ENCODE measurements around the gene L3MBTL2. TPM values are rescaled to one million over a fixed set of nuclear protein-coding genes. Genes with fewer than 3 reads are reported as not detected.

The L3MBTL2 gene
- total and polyA plus RNA-seq, 10 of the 15 experiments (the other 5 are each of a cell fraction or from before 2014, with no cell fraction given): 13.2 to 37.6 (median 28.2) TPM

DNA sequence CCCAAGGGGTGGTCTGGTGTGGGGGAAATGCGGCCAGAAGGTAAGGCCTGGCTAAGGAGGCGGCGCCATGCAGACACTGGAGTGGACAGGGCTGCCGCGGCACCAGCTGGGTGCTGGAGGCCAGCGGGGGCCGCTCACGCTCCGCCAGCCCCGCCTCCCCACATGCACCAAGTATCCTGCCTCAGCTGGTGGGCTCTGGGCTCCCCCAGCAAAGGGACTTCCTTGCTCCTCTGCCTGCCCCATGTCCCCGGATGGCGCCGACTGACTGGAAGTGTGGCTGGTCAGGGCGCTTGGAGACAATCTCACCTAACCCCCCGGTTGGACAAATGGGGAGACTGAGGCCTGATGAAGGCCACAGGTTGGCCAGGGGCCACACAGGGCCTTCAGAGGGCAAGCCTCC lies 43.2 kb downstream of the L3MBTL2 start:
- Histone ChIP-seq H4K20me1 (ENCODE audit: control insufficient read depth, insufficient read depth) (no peaks in the 10 kb centered on the region), H3K27me3 (replicated peaks in 1 of 2; ENCODE audit: control insufficient read depth in 2 of 2, insufficient read depth in 2 of 2, low read length in 1 of 2) (no peaks in the 10 kb centered on the region), H3K27ac (ENCODE audit: control insufficient read depth, insufficient read depth) (no peak overlapping the region), H3K4me1 (ENCODE audit: control insufficient read depth, insufficient read depth, low read length) (no peaks in the 10 kb centered on the region), H3K9ac (ENCODE audit: control insufficient read depth, insufficient read depth, low read length) (no peak overlapping the region), H2AFZ (ENCODE audit: control insufficient read depth, low read depth, low read length) (no peak overlapping the region), H3K4me2 (ENCODE audit: control insufficient read depth, insufficient read depth) (no peak overlapping the region), H3K36me3 (ENCODE audit: control insufficient read depth in 2 of 2, insufficient read depth in 2 of 2, low read length in 1 of 2) (peaks cover 9 to 55% of the 10 kb centered on the region in 2 experiments), H3K4me3 (no peak overlapping the region), H3K9me3 (replicated peaks; ENCODE audit: control insufficient read depth, insufficient read depth, low read length) (no peaks in the 10 kb centered on the region), H3K79me2 (ENCODE audit: control insufficient read depth, insufficient read depth, low read length) (no peaks in the 10 kb centered on the region)
- TF ChIP-seq SUZ12 (IDR thresholded peaks at IDR 0.05; ENCODE audit: unreplicated experiment): no peak
- BruUV-seq (replicated peaks): no TSS peak
- ChIA-PET SMC1A (ENCODE audit: uncharacterized antibody, unreplicated experiment) (interaction anchor here (0.6 to 1.4 kb wide), 2 partner anchors 206 to 326 kb away, joined by 3 read pairs; no protein-coding TSS in a partner anchor), CTCF (no interaction called here), POLR2A (no interaction called here), RAD21 (ENCODE audit: unreplicated experiment) (interaction anchor here (1.3 kb wide), 1 partner anchor 326 kb away, joined by 3 read pairs; no protein-coding TSS in a partner anchor)
- WGBS (ENCODE audit: insufficient coverage, insufficient replicate concordance, low lambda C conversion rate, missing lambda C conversion rate): 98% methylated on average over 15 of the region's 15 CpGs
- no peak for ATAC-seq
- FAIRE-seq: no peak
- in situ Hi-C loops (cut with MboI): no loop called here
- no peak for DNase-seq (ENCODE audit: low read depth, low spot score)
- intact Hi-C loops (cut with micrococcal nuclease; ENCODE audit: unreplicated experiment): no loop called here

- H3K4me2 ChIP-seq (ENCODE audit: control insufficient read depth, insufficient read depth): no peak overlapping the region
- ChIA-PET CTCF (no interaction called here), RAD21 (ENCODE audit: unreplicated experiment) (no interaction called here), POLR2A (no interaction called here), SMC1A (ENCODE audit: uncharacterized antibody, unreplicated experiment) (interaction anchor here (1.4 kb wide), 1 partner anchor 326 kb away, joined by 3 read pairs; no protein-coding TSS in a partner anchor)
- in situ Hi-C loops (cut with MboI): no loop called here
- WGBS (ENCODE audit: insufficient coverage, insufficient replicate concordance, low lambda C conversion rate, missing lambda C conversion rate): 97% methylated on average over 10 of the region's 10 CpGs
- no peak overlapping the region for H3K9ac ChIP-seq (ENCODE audit: control insufficient read depth, insufficient read depth, low read length)
- ATAC-seq (no peak), FAIRE-seq (no peak), DNase-seq (ENCODE audit: low read depth, low spot score) (no peak)
- intact Hi-C loops (cut with micrococcal nuclease; ENCODE audit: unreplicated experiment): no loop called here
- no peaks in the 10 kb centered on the region for H3K79me2 ChIP-seq (ENCODE audit: control insufficient read depth, insufficient read depth, low read length)
- H2AFZ ChIP-seq (ENCODE audit: control insufficient read depth, low read depth, low read length): no peak overlapping the region
- H3K9me3 ChIP-seq (replicated peaks; ENCODE audit: control insufficient read depth, insufficient read depth, low read length): no peaks in the 10 kb centered on the region
- TF ChIP-seq E2F8 (IDR thresholded peaks at IDR 0.05; ENCODE audit: low read depth, partially characterized antibody) (no peak), SMAD5 (IDR thresholded peaks at IDR 0.05; ENCODE audit: low read depth) (no peak), HCFC1 (IDR thresholded peaks at IDR 0.05; ENCODE audit: low read length) (no peak), IKZF2 (IDR thresholded peaks at IDR 0.05) (no peak), NR2F1 (conservative IDR thresholded peaks at IDR 0.05) (no peak), CBX3 (IDR thresholded peaks at IDR 0.05; ENCODE audit: borderline replicate concordance, low read depth) (no peak), ZNF622 (IDR thresholded peaks at IDR 0.05) (no peak), MEF2B (IDR thresholded peaks at IDR 0.05; ENCODE audit: partially characterized antibody, poor library complexity, severe bottlenecking) (no peak)
- H3K36me3 ChIP-seq (ENCODE audit: control insufficient read depth in 2 of 2, insufficient read depth in 2 of 2, low read length in 1 of 2): peaks cover 9 to 55% of the 10 kb centered on the region in 2 experiments
- no peak overlapping the region for H3K27ac ChIP-seq (ENCODE audit: control insufficient read depth, insufficient read depth)
- BruUV-seq (replicated peaks): no TSS peak
- H3K4me1 ChIP-seq (ENCODE audit: control insufficient read depth, insufficient read depth, low read length): no peaks in the 10 kb centered on the region
- H4K20me1 ChIP-seq (ENCODE audit: control insufficient read depth, insufficient read depth): no peaks in the 10 kb centered on the region
- no peaks in the 10 kb centered on the region for H3K27me3 ChIP-seq (replicated peaks in 1 of 2; ENCODE audit: control insufficient read depth in 2 of 2, insufficient read depth in 2 of 2, low read length in 1 of 2)
- H3K4me3 ChIP-seq: no peak overlapping the region
Measured at GRCh38 chr22:41248758-41249157, 43.6 kb downstream of the L3MBTL2 start.

Measured in GM12878 (cell line).